CD4-positive, CD25-positive, alpha-beta regulatory T cell (primary cell): ENCODE results near the gene RPL19. TPM values are rescaled to one million over a fixed set of nuclear protein-coding genes. Genes with fewer than 3 reads are reported as not detected.

Experiments
- ATAC-seq, 2 donors: fragments of 150-1000 bp; cut with Tn5 transposase; one replicate each; pipeline ENCODE4 v1.10.0; 2021; ENCODE audit warnings: low read depth in 2 of 2, moderate number of reproducible peaks in 2 of 2, moderate library complexity in 1 of 2
- DNase-seq, 3 donors: peaks; one replicate each; pipeline versions ENCODE4 v3.0.0 to v3.0.0-alpha.2; 2012 to 2022; ENCODE audit warnings: mixed read lengths in 1 of 3
- H3K27ac ChIP-seq: one replicate; pipeline ENCODE4 v1.7.0; 2013; ENCODE audit warnings: mild to moderate bottlenecking, low read length; ENCODE audit not compliant: insufficient read depth, poor library complexity, severe bottlenecking
- H3K27me3 ChIP-seq: one replicate; pipeline ENCODE4 v1.7.0; 2013; ENCODE audit warnings: low read length; ENCODE audit not compliant: control insufficient read depth, insufficient read depth
- H3K36me3 ChIP-seq: one replicate; pipeline ENCODE4 v1.7.0; 2013; ENCODE audit warnings: mild to moderate bottlenecking, low read length, moderate library complexity; ENCODE audit not compliant: control insufficient read depth, insufficient read depth
- H3K4me1 ChIP-seq: 2 replicates; pipeline ENCODE4 v1.7.0; 2013; ENCODE audit warnings: mild to moderate bottlenecking, low read length; ENCODE audit not compliant: insufficient read depth, control insufficient read depth, poor library complexity, severe bottlenecking
- H3K4me3 ChIP-seq: one replicate; pipeline ENCODE4 v1.7.0; 2013; ENCODE audit warnings: low read depth, mild to moderate bottlenecking, low read length, moderate library complexity
- H3K9me3 ChIP-seq, 2 experiments: 1 replicate in 1 of 2; 2 replicates in 1 of 2; pipeline ENCODE4 v1.7.0; 2013; ENCODE audit warnings: low read length in 2 of 2, mild to moderate bottlenecking in 1 of 2, moderate library complexity in 1 of 2; ENCODE audit not compliant: control insufficient read depth in 2 of 2
- H3K27ac Mint-ChIP-seq, 3 donors: one replicate each; pipeline ENCODE4 v1.8.0; 2020 to 2022; ENCODE audit warnings: mild to moderate bottlenecking in 3 of 3, mixed read lengths in 3 of 3, moderate library complexity in 2 of 3
- H3K27me3 Mint-ChIP-seq: one replicate; pipeline ENCODE4 v1.8.0; 2022; ENCODE audit warnings: mild to moderate bottlenecking, mixed read lengths
- H3K36me3 Mint-ChIP-seq: one replicate; pipeline ENCODE4 v1.8.0; 2020; ENCODE audit warnings: mixed read lengths
- H3K4me1 Mint-ChIP-seq, 4 donors: one replicate each; pipeline ENCODE4 v1.8.0; 2020 to 2022; ENCODE audit warnings: mixed read lengths in 4 of 4, mild to moderate bottlenecking in 1 of 4
- H3K4me3 Mint-ChIP-seq, 4 donors: one replicate each; pipeline ENCODE4 v1.8.0; 2020 to 2022; ENCODE audit warnings: mild to moderate bottlenecking in 4 of 4, mixed read lengths in 4 of 4, moderate library complexity in 3 of 4
- H3K9me3 Mint-ChIP-seq, 7 donors: one replicate each; pipeline ENCODE4 v1.8.0; 2020 to 2022; ENCODE audit warnings: mixed read lengths in 7 of 7, mild to moderate bottlenecking in 3 of 7, moderate library complexity in 2 of 7
- polyA plus RNA-seq, 4 donors: library from polyadenylated mRNA; unstranded; fragments of 300-500 nt; fragmentation: Illumina TruSeq; gene quantifications; one replicate each; pipeline ENCODE4 v1.2.3, GENCODE V29; 2021
- total RNA-seq: library from RNA; stranded (reverse); gene quantifications from one replicate; pipeline ENCODE4 v1.2.3, GENCODE V29; 2022

RPL19 gene
- total and polyA plus RNA-seq, 5 donors from 2014 or later: 2,055 to 3,537 (median 2,503) TPM

- H3K27ac ChIP-seq: peak overlapping the region; percentile 89
- H3K4me1 ChIP-seq: peaks cover 38% of the 10 kb centered on the region
- H3K4me3 ChIP-seq: no peak overlapping the region
- Mint-ChIP-seq H3K9me3 (no peaks in the 10 kb centered on the region), H3K4me1 (peaks cover 5 to 40% (median 19%) of the 10 kb centered on the region in 4 donors), H3K27ac (peak overlapping the region; percentile 62 to 100 (median 94)), H3K27me3 (peaks cover 12% of the 10 kb centered on the region), H3K4me3 (no peak overlapping the region), H3K36me3 (no peaks in the 10 kb centered on the region)
- no peaks in the 10 kb centered on the region for H3K36me3 ChIP-seq
- no peaks in the 10 kb centered on the region for H3K27me3 ChIP-seq
- no peaks in the 10 kb centered on the region for H3K9me3 ChIP-seq
- ATAC-seq: no peak
- no peak for DNase-seq
These were observed 36.9 kb downstream of the RPL19 start for GRCh38 chr17:39236981-39237441.

DNA sequence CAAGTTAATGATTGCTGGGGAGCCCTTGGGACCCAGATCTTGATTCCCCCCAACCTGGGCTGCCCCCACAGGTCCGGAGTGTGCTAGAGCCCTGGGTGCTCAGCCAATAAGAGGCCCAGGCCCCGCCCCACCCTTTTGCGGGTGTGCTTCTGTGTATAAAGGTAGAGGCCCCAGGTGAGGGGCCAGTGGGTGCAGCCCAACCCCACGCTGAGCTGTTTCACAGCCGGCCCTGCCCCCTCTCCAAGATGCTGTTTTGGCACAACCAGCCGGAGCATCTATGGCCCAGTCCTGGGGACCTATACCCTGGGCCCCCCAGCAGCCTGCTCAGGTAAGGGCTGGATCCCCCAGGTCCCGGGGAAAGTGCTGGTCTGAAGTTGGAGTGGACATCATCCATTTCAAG is 37.5 kb downstream of the RPL19 start:
- Histone ChIP-seq H3K27me3 (no peaks in the 10 kb centered on the region), H3K4me3 (no peak overlapping the region), H3K4me1 (peaks cover 34% of the 10 kb centered on the region), H3K27ac (peak overlapping the region; percentile 89), H3K36me3 (no peaks in the 10 kb centered on the region), H3K9me3 (no peaks in the 10 kb centered on the region)
- H3K36me3 Mint-ChIP-seq: no peaks in the 10 kb centered on the region
- H3K27me3 Mint-ChIP-seq: peaks cover 8% of the 10 kb centered on the region
- H3K4me3 Mint-ChIP-seq: peak overlapping the region in 1 of 4 donors; percentile 87
- ATAC-seq: no peak
- H3K9me3 Mint-ChIP-seq: no peaks in the 10 kb centered on the region
- peaks cover 5 to 37% (median 18%) of the 10 kb centered on the region in 4 donors for H3K4me1 Mint-ChIP-seq
- no peak for DNase-seq
- peak overlapping the region in 2 of 3 donors; percentile 98 to 100 for H3K27ac Mint-ChIP-seq

DNA sequence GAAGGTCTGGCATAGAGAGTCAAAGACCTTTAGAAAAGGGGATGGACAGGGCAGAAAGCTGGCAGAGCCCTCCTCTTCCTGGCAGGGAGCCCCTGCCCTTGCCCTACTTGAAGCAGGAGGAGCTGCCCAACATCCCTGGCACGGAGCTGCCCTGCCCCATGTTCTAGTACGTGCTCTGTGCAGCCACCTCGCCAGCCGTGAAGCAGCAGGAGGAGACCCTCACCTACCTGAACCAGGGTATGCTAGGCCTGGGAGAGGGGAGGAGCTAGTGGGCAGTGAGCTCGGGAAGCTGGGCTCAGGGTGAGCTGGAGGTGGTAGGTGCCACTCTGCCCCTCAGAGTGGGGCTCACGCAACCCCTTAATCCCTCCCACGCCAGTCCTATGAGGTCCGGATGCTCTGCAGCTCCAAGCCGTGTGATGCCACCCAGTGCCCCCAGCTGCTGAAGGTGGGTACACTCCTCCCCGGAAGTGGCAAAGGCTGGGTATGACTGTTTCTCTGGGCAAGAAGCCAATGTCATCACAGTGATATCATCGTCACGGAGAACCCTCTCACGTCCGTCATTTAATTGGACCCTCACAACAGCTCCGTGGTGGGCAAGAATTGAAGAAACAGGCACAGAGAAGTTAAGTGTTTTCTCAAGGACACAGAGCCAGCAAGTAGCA is 38.4 kb downstream of the RPL19 start:
- ATAC-seq (peak; percentile 96), DNase-seq (peak; percentile 80 to 94 (median 90))
- Mint-ChIP-seq H3K27me3 (peaks cover 8% of the 10 kb centered on the region), H3K4me3 (peak overlapping the region; percentile 48 to 87 (median 82)), H3K9me3 (no peaks in the 10 kb centered on the region), H3K4me1 (peaks cover 5 to 37% (median 18%) of the 10 kb centered on the region in 4 donors), H3K36me3 (no peaks in the 10 kb centered on the region), H3K27ac (peak overlapping the region; percentile 95 to 100 (median 98))
- Histone ChIP-seq H3K9me3 (no peaks in the 10 kb centered on the region), H3K27me3 (no peaks in the 10 kb centered on the region), H3K4me1 (peaks cover 34% of the 10 kb centered on the region), H3K27ac (peak overlapping the region; percentile 89), H3K36me3 (no peaks in the 10 kb centered on the region), H3K4me3 (peak overlapping the region; percentile 60)

DNA sequence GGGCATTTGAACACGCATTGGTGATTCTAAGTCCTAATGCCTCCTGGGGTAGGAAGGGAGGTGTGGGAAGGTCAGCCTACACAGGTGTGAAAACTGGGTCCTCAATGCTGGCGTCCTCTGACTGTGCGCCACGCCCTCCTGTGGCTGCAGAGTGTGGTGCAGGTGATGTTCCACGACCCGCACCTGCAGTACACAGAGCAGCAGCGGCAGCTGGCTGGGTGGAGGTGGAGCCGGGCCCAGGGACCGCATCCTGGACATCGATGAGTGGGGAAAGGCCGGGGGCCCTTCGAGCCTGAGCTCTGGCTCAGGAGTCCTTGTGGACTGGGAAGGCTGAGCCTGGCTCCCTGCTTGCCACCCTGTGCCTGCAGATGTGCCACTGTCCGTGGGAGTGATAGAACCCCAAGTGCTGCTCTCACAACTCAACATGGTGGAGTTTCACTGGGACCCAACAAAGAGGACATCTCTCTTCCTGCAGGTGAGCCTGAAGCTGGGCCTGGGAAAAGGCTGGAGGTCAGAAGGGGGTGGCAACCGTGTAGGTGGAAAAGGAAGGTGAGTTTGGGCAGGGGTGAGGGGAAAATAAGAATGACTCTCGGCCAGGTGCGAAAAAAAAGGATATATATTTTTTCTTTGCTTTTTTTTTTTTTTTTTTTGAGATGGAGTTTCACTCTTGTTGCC is 39.7 kb downstream of the RPL19 start:
- Mint-ChIP-seq H3K27ac (peak overlapping the region in 2 of 3 donors; percentile 90 to 100), H3K4me3 (peak overlapping the region in 2 of 4 donors; percentile 34 to 62), H3K4me1 (peaks cover 6 to 41% (median 22%) of the 10 kb centered on the region in 4 donors), H3K27me3 (peaks cover 12% of the 10 kb centered on the region), H3K36me3 (no peaks in the 10 kb centered on the region), H3K9me3 (no peaks in the 10 kb centered on the region)
- DNase-seq (peak; percentile 56 to 82 (median 69)), ATAC-seq (peak; percentile 38 to 46)
- Histone ChIP-seq H3K36me3 (no peaks in the 10 kb centered on the region), H3K27me3 (no peaks in the 10 kb centered on the region), H3K4me1 (peaks cover 44% of the 10 kb centered on the region), H3K9me3 (no peaks in the 10 kb centered on the region), H3K27ac (peak overlapping the region; percentile 89), H3K4me3 (peak overlapping the region; percentile 49)

DNA sequence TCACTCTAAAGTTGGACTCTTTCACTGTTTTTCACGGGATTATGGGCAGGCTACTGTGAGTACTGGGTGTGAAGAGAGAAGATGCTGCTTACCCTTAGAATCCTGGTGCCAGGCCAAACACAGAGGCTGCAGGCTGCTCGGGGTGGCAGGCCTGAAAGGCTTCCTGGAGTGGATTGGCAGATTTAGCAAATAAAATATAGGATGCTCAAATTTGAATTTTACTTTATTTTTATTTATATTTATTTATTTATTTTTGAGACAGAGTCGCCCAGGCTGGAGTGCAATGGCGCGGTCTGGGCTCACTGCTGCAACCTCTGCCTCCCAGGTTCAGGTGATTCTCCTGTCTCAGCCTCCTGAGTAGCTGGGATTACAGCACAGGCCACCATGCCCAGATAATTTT is 40.5 kb downstream of the RPL19 start:
- Histone ChIP-seq H3K9me3 (no peaks in the 10 kb centered on the region), H3K36me3 (no peaks in the 10 kb centered on the region), H3K27ac (no peak overlapping the region), H3K4me3 (no peak overlapping the region), H3K4me1 (peaks cover 44% of the 10 kb centered on the region), H3K27me3 (no peaks in the 10 kb centered on the region)
- Mint-ChIP-seq H3K36me3 (no peaks in the 10 kb centered on the region), H3K9me3 (no peaks in the 10 kb centered on the region), H3K4me1 (peaks cover 9 to 41% (median 21%) of the 10 kb centered on the region in 4 donors), H3K27ac (peak overlapping the region in 1 of 3 donors; percentile 90), H3K4me3 (no peak overlapping the region), H3K27me3 (peaks cover 9% of the 10 kb centered on the region)
- no peak for ATAC-seq
- DNase-seq: no peak

GRCh38 chr17:39243155-39243554 is 43.1 kb downstream of the RPL19 start:
- H3K4me3 ChIP-seq: no peak overlapping the region
- no peaks in the 10 kb centered on the region for H3K9me3 ChIP-seq
- H3K4me3 Mint-ChIP-seq: no peak overlapping the region
- no peak overlapping the region for H3K27ac Mint-ChIP-seq
- no peak for ATAC-seq
- H3K36me3 Mint-ChIP-seq: no peaks in the 10 kb centered on the region
- H3K9me3 Mint-ChIP-seq: no peaks in the 10 kb centered on the region
- H3K27me3 ChIP-seq: no peaks in the 10 kb centered on the region
- H3K36me3 ChIP-seq: no peaks in the 10 kb centered on the region
- peaks cover 9 to 26% (median 18%) of the 10 kb centered on the region in 4 donors for H3K4me1 Mint-ChIP-seq
- peaks cover 31% of the 10 kb centered on the region for H3K4me1 ChIP-seq
- H3K27me3 Mint-ChIP-seq: peaks cover 9% of the 10 kb centered on the region
- no peak for DNase-seq
- no peak overlapping the region for H3K27ac ChIP-seq

- Mint-ChIP-seq H3K4me1 (peaks cover 4 to 18% (median 12%) of the 10 kb centered on the region in 4 donors), H3K36me3 (no peaks in the 10 kb centered on the region), H3K4me3 (peak overlapping the region in 1 of 4 donors; percentile 55), H3K27ac (peak overlapping the region in 2 of 3 donors; percentile 63 to 70), H3K9me3 (no peaks in the 10 kb centered on the region), H3K27me3 (peaks cover 9% of the 10 kb centered on the region)
- Histone ChIP-seq H3K36me3 (no peaks in the 10 kb centered on the region), H3K4me1 (peaks cover 22% of the 10 kb centered on the region), H3K27me3 (no peaks in the 10 kb centered on the region), H3K27ac (no peak overlapping the region), H3K9me3 (no peaks in the 10 kb centered on the region), H3K4me3 (no peak overlapping the region)
- ATAC-seq: peak in 1 of 2 donors; percentile 2
- no peak for DNase-seq
These were observed 44.0 kb downstream of the RPL19 start for GRCh38 chr17:39244016-39244599.
